ENCODE results near the gene NPIPA1.
"Not testable (repeated sequence)": the region's sequence is repeated elsewhere in the genome, so short reads cannot be mapped to it uniquely, and the experiment has no call there.

Gene NPIPA1

GRCh38 chr16:14912588-14912987, 24.7 kb upstream of the NPIPA1 start:
- not testable (repeated sequence) for H3K9me3 ChIP-seq (ENCODE audit: control insufficient read depth, low read length); H3K4me1 ChIP-seq (ENCODE audit: control insufficient read depth, insufficient read depth, low read length, poor library complexity, severe bottlenecking); H3K4me3 ChIP-seq (ENCODE audit: extremely low read depth, insufficient read depth, low read length, poor library complexity, severe bottlenecking); H3K36me3 ChIP-seq (ENCODE audit: control insufficient read depth, insufficient read depth, low read length); H3K27ac ChIP-seq (ENCODE audit: low read depth, low read length, severe bottlenecking)
- no CpG with 5 or more reads among the region's 11 CpGs for WGBS, 2 experiments (ENCODE audit: insufficient coverage in 2 of 2)

GRCh38 chr16:14918504-14918903, 18.7 kb upstream of the NPIPA1 start:
- 80 to 100% methylated on average over 1 of the region's 21 CpGs for WGBS, 2 experiments (ENCODE audit: insufficient coverage in 2 of 2)
- not testable (repeated sequence) for H3K36me3 ChIP-seq (ENCODE audit: control insufficient read depth, insufficient read depth, low read length); H3K27ac ChIP-seq (ENCODE audit: low read depth, low read length, severe bottlenecking)

GRCh38 chr16:14919837-14920600, 17.2 kb upstream of the NPIPA1 start:
- WGBS, 2 experiments (ENCODE audit: insufficient coverage in 2 of 2): 90% methylated on average over 7 to 8 of the region's 41 CpGs
- H3K4me1 ChIP-seq (ENCODE audit: control insufficient read depth, insufficient read depth, low read length, poor library complexity, severe bottlenecking); H3K36me3 ChIP-seq (ENCODE audit: control insufficient read depth, insufficient read depth, low read length): not testable (repeated sequence)

More at GRCh38 chr16:14918504-14918903, 18.7 kb upstream of the NPIPA1 start:
- not testable (repeated sequence) for H3K4me1 ChIP-seq (ENCODE audit: control insufficient read depth, insufficient read depth, low read length, poor library complexity, severe bottlenecking); H3K9me3 ChIP-seq (ENCODE audit: control insufficient read depth, low read length); H3K4me3 ChIP-seq (ENCODE audit: extremely low read depth, insufficient read depth, low read length, poor library complexity, severe bottlenecking)

GRCh38 chr16:14922285-14922684, 15.0 kb upstream of the NPIPA1 start:
- H3K36me3 ChIP-seq (ENCODE audit: control insufficient read depth, insufficient read depth, low read length); H3K27ac ChIP-seq (ENCODE audit: low read depth, low read length, severe bottlenecking); H3K9me3 ChIP-seq (ENCODE audit: control insufficient read depth, low read length); H3K4me1 ChIP-seq (ENCODE audit: control insufficient read depth, insufficient read depth, low read length, poor library complexity, severe bottlenecking); H3K4me3 ChIP-seq (ENCODE audit: extremely low read depth, insufficient read depth, low read length, poor library complexity, severe bottlenecking): not testable (repeated sequence)
- WGBS, 2 experiments (ENCODE audit: insufficient coverage in 2 of 2): no CpG with 5 or more reads among the region's 27 CpGs

More at GRCh38 chr16:14919837-14920600, 17.2 kb upstream of the NPIPA1 start:
- not testable (repeated sequence) for H3K27ac ChIP-seq (ENCODE audit: low read depth, low read length, severe bottlenecking); H3K4me3 ChIP-seq (ENCODE audit: extremely low read depth, insufficient read depth, low read length, poor library complexity, severe bottlenecking); H3K9me3 ChIP-seq (ENCODE audit: control insufficient read depth, low read length)

GRCh38 chr16:14922968-14923367, 14.3 kb upstream of the NPIPA1 start:
- H3K9me3 ChIP-seq (ENCODE audit: control insufficient read depth, low read length): not testable (repeated sequence)
- WGBS, 2 experiments (ENCODE audit: insufficient coverage in 2 of 2): 88 to 93% methylated on average over 5 to 6 of the region's 16 CpGs

GRCh38 chr16:14923394-14924088, 13.7 kb upstream of the NPIPA1 start:
- not testable (repeated sequence) for H3K4me3 ChIP-seq (ENCODE audit: extremely low read depth, insufficient read depth, low read length, poor library complexity, severe bottlenecking); H3K9me3 ChIP-seq (ENCODE audit: control insufficient read depth, low read length); H3K36me3 ChIP-seq (ENCODE audit: control insufficient read depth, insufficient read depth, low read length); H3K4me1 ChIP-seq (ENCODE audit: control insufficient read depth, insufficient read depth, low read length, poor library complexity, severe bottlenecking); H3K27ac ChIP-seq (ENCODE audit: low read depth, low read length, severe bottlenecking)
- WGBS, 2 experiments (ENCODE audit: insufficient coverage in 2 of 2): 78% methylated on average over 3 of the region's 31 CpGs; no CpG with 5 or more reads in 1 of the 2 experiments

More at GRCh38 chr16:14922968-14923367, 14.3 kb upstream of the NPIPA1 start:
- not testable (repeated sequence) for H3K4me3 ChIP-seq (ENCODE audit: extremely low read depth, insufficient read depth, low read length, poor library complexity, severe bottlenecking); H3K4me1 ChIP-seq (ENCODE audit: control insufficient read depth, insufficient read depth, low read length, poor library complexity, severe bottlenecking); H3K36me3 ChIP-seq (ENCODE audit: control insufficient read depth, insufficient read depth, low read length); H3K27ac ChIP-seq (ENCODE audit: low read depth, low read length, severe bottlenecking)

- not testable (repeated sequence) for H3K27ac ChIP-seq (ENCODE audit: low read depth, low read length, severe bottlenecking); H3K4me3 ChIP-seq (ENCODE audit: extremely low read depth, insufficient read depth, low read length, poor library complexity, severe bottlenecking); H3K4me1 ChIP-seq (ENCODE audit: control insufficient read depth, insufficient read depth, low read length, poor library complexity, severe bottlenecking); H3K9me3 ChIP-seq (ENCODE audit: control insufficient read depth, low read length); H3K36me3 ChIP-seq (ENCODE audit: control insufficient read depth, insufficient read depth, low read length)
- no CpG with 5 or more reads among the region's 17 CpGs for WGBS, 2 experiments (ENCODE audit: insufficient coverage in 2 of 2)
Observed at GRCh38 chr16:14924359-14924758, 12.9 kb upstream of the NPIPA1 start.

GRCh38 chr16:14924982-14925381, 12.3 kb upstream of the NPIPA1 start:
- 97% methylated on average over 6 of the region's 18 CpGs; no CpG with 5 or more reads in 1 of the 2 experiments for WGBS, 2 experiments (ENCODE audit: insufficient coverage in 2 of 2)
- H3K27ac ChIP-seq (ENCODE audit: low read depth, low read length, severe bottlenecking); H3K9me3 ChIP-seq (ENCODE audit: control insufficient read depth, low read length); H3K4me3 ChIP-seq (ENCODE audit: extremely low read depth, insufficient read depth, low read length, poor library complexity, severe bottlenecking); H3K4me1 ChIP-seq (ENCODE audit: control insufficient read depth, insufficient read depth, low read length, poor library complexity, severe bottlenecking); H3K36me3 ChIP-seq (ENCODE audit: control insufficient read depth, insufficient read depth, low read length): not testable (repeated sequence)

GRCh38 chr16:14928064-14928714, 9.1 kb upstream of the NPIPA1 start:
- H3K27ac ChIP-seq (ENCODE audit: low read depth, low read length, severe bottlenecking); H3K9me3 ChIP-seq (ENCODE audit: control insufficient read depth, low read length); H3K36me3 ChIP-seq (ENCODE audit: control insufficient read depth, insufficient read depth, low read length); H3K4me3 ChIP-seq (ENCODE audit: extremely low read depth, insufficient read depth, low read length, poor library complexity, severe bottlenecking); H3K4me1 ChIP-seq (ENCODE audit: control insufficient read depth, insufficient read depth, low read length, poor library complexity, severe bottlenecking): not testable (repeated sequence)
- 76 to 78% methylated on average over 4 to 5 of the region's 31 CpGs for WGBS, 2 experiments (ENCODE audit: insufficient coverage in 2 of 2)

- H3K4me1 ChIP-seq (ENCODE audit: control insufficient read depth, insufficient read depth, low read length, poor library complexity, severe bottlenecking); H3K36me3 ChIP-seq (ENCODE audit: control insufficient read depth, insufficient read depth, low read length); H3K4me3 ChIP-seq (ENCODE audit: extremely low read depth, insufficient read depth, low read length, poor library complexity, severe bottlenecking); H3K27ac ChIP-seq (ENCODE audit: low read depth, low read length, severe bottlenecking); H3K9me3 ChIP-seq (ENCODE audit: control insufficient read depth, low read length): not testable (repeated sequence)
- 89% methylated on average over 8 of the region's 26 CpGs; no CpG with 5 or more reads in 1 of the 2 experiments for WGBS, 2 experiments (ENCODE audit: insufficient coverage in 2 of 2)
Observed at GRCh38 chr16:14929176-14929575, 8.1 kb upstream of the NPIPA1 start.

GRCh38 chr16:14930246-14930645, 7.0 kb upstream of the NPIPA1 start:
- H3K4me3 ChIP-seq (ENCODE audit: extremely low read depth, insufficient read depth, low read length, poor library complexity, severe bottlenecking); H3K9me3 ChIP-seq (ENCODE audit: control insufficient read depth, low read length); H3K4me1 ChIP-seq (ENCODE audit: control insufficient read depth, insufficient read depth, low read length, poor library complexity, severe bottlenecking); H3K27ac ChIP-seq (ENCODE audit: low read depth, low read length, severe bottlenecking); H3K36me3 ChIP-seq (ENCODE audit: control insufficient read depth, insufficient read depth, low read length): not testable (repeated sequence)
- WGBS, 2 experiments (ENCODE audit: insufficient coverage in 2 of 2): no CpG with 5 or more reads among the region's 25 CpGs

Measured in mesodermal cell (in vitro differentiated cells).